Measurements from ENCODE around the gene ZNF839. TPM values are rescaled to one million over a fixed set of nuclear protein-coding genes. Genes with fewer than 3 reads are reported as not detected.

Gene ZNF839
- polyA plus RNA-seq, 1 of the 3 experiments (the other 2 are of a cell fraction) = 15.4 TPM

GRCh38 chr14:102335163-102335562 is 15.6 kb downstream of the ZNF839 start:
- no peak overlapping the region for H3K4me3 ChIP-seq (ENCODE audit: low read depth in 2 of 2, low read length in 1 of 2)
- POLR2A ChIA-PET = no interaction called here
- WGBS (ENCODE audit: low lambda C conversion rate) = 97% methylated on average over 7 of the region's 7 CpGs
- H4K20me1 ChIP-seq (ENCODE audit: insufficient read depth) = no peaks in the 10 kb centered on the region
- no peak overlapping the region for H2AFZ ChIP-seq (ENCODE audit: low read depth)
- H3K9me2 ChIP-seq = no peaks in the 10 kb centered on the region
- H3K9ac ChIP-seq = no peak overlapping the region
- no peak overlapping the region for H3K4me2 ChIP-seq
- H3K27ac ChIP-seq (ENCODE audit: low read depth in 2 of 2, low read length in 1 of 2) = no peak overlapping the region
- no peak for DNase-seq
- no peaks in the 10 kb centered on the region for H3K27me3 ChIP-seq (ENCODE audit: insufficient read depth)
- H3F3A ChIP-seq (replicated peaks; ENCODE audit: insufficient read depth) = no peaks in the 10 kb centered on the region
- TF ChIP-seq RFX5 (IDR thresholded peaks at IDR 0.05; ENCODE audit: low read length) (no peak), NRF1 (IDR thresholded peaks at IDR 0.05; ENCODE audit: low read depth, low read length) (no peak)
- H3K9me3 ChIP-seq = no peaks in the 10 kb centered on the region
- peaks cover 13 to 17% of the 10 kb centered on the region in 2 experiments for H3K36me3 ChIP-seq (replicated peaks in 1 of 2; ENCODE audit: control insufficient read depth in 1 of 2, insufficient read depth in 2 of 2, low read length in 1 of 2)
- H3K79me2 ChIP-seq (ENCODE audit: insufficient read depth) = no peaks in the 10 kb centered on the region
- CTCF ChIA-PET = interaction anchor here (1.6 kb wide), 1 partner anchor 102 kb away, joined by 4 read pairs; no protein-coding TSS in a partner anchor
- H3K4me1 ChIP-seq (ENCODE audit: control insufficient read depth in 1 of 2, insufficient read depth in 2 of 2, low read depth in 1 of 2, low read length in 1 of 2) = no peaks in the 10 kb centered on the region

DNA sequence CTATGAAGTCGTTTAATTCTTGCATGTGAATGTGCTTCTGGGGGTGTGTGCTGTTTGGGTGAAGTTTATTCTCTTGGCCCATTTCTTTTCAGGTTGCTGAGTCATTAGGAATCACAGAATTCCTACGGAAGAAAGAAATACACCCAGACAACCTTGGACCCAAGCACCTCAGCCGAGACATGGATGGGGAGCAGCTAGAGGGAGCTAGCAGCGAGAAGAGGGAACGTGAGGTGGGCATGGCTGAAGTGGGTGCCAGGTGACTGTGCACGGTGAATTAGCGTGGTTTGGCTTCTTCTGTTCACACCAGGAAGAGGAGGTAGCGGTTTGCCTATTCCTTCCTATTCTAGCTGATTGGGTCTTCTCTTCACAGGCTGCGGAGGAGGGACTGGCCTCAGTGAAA is 19.2 kb downstream of the ZNF839 start:
- DNase-seq = no peak
- Histone ChIP-seq H3F3A (replicated peaks; ENCODE audit: insufficient read depth) (no peaks in the 10 kb centered on the region), H3K4me2 (no peak overlapping the region), H4K20me1 (ENCODE audit: insufficient read depth) (no peaks in the 10 kb centered on the region), H3K4me3 (ENCODE audit: low read depth in 2 of 2, low read length in 1 of 2) (no peak overlapping the region), H3K9ac (no peak overlapping the region), H3K9me2 (no peaks in the 10 kb centered on the region), H3K27me3 (ENCODE audit: insufficient read depth) (no peaks in the 10 kb centered on the region), H2AFZ (ENCODE audit: low read depth) (no peak overlapping the region), H3K9me3 (no peaks in the 10 kb centered on the region), H3K27ac (ENCODE audit: low read depth in 2 of 2, low read length in 1 of 2) (no peak overlapping the region), H3K36me3 (replicated peaks in 1 of 2; ENCODE audit: control insufficient read depth in 1 of 2, insufficient read depth in 2 of 2, low read length in 1 of 2) (peaks cover 16 to 17% of the 10 kb centered on the region in 2 experiments), H3K79me2 (ENCODE audit: insufficient read depth) (no peaks in the 10 kb centered on the region), H3K4me1 (ENCODE audit: control insufficient read depth in 1 of 2, insufficient read depth in 2 of 2, low read depth in 1 of 2, low read length in 1 of 2) (no peaks in the 10 kb centered on the region)
- 95% methylated on average over 9 of the region's 9 CpGs for WGBS (ENCODE audit: low lambda C conversion rate)
- ChIA-PET CTCF (no interaction called here), POLR2A (no interaction called here)
- TF ChIP-seq RAD21 (IDR thresholded peaks at IDR 0.05; ENCODE audit: low read length) = no peak
- no peak for TF ChIP-seq YY1 (IDR thresholded peaks at IDR 0.05; ENCODE audit: low read depth)
- TF ChIP-seq TCF12 (IDR thresholded peaks at IDR 0.05) = no peak
- no peak for TF ChIP-seq MXI1 (IDR thresholded peaks at IDR 0.05; ENCODE audit: low read depth, low read length)
- no peak for TF ChIP-seq TAF1 (IDR thresholded peaks at IDR 0.05; ENCODE audit: borderline replicate concordance, low read depth, low read length)
- TF ChIP-seq EZH2phosphoT487 (IDR thresholded peaks at IDR 0.05; ENCODE audit: borderline replicate concordance, low read depth) = no peak
- no peak for TF ChIP-seq SMC3 (IDR thresholded peaks at IDR 0.05; ENCODE audit: low read depth, low read length)
- no peak for TF ChIP-seq RFX5 (IDR thresholded peaks at IDR 0.05; ENCODE audit: low read length)
- TF ChIP-seq, protein P1, sequence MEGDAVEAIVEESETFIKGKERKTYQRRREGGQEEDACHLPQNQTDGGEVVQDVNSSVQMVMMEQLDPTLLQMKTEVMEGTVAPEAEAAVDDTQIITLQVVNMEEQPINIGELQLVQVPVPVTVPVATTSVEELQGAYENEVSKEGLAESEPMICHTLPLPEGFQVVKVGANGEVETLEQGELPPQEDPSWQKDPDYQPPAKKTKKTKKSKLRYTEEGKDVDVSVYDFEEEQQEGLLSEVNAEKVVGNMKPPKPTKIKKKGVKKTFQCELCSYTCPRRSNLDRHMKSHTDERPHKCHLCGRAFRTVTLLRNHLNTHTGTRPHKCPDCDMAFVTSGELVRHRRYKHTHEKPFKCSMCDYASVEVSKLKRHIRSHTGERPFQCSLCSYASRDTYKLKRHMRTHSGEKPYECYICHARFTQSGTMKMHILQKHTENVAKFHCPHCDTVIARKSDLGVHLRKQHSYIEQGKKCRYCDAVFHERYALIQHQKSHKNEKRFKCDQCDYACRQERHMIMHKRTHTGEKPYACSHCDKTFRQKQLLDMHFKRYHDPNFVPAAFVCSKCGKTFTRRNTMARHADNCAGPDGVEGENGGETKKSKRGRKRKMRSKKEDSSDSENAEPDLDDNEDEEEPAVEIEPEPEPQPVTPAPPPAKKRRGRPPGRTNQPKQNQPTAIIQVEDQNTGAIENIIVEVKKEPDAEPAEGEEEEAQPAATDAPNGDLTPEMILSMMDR (IDR thresholded peaks at IDR 0.05) = no peak

- 99% methylated on average over 6 of the region's 8 CpGs for WGBS (ENCODE audit: low lambda C conversion rate)
- Histone ChIP-seq H3K27ac (ENCODE audit: low read depth in 2 of 2, low read length in 1 of 2) (no peak overlapping the region), H3K4me1 (ENCODE audit: control insufficient read depth in 1 of 2, insufficient read depth in 2 of 2, low read depth in 1 of 2, low read length in 1 of 2) (no peaks in the 10 kb centered on the region), H3K9ac (no peak overlapping the region), H3K4me3 (ENCODE audit: low read depth in 2 of 2, low read length in 1 of 2) (no peak overlapping the region), H2AFZ (ENCODE audit: low read depth) (no peak overlapping the region), H3K4me2 (no peak overlapping the region), H4K20me1 (ENCODE audit: insufficient read depth) (no peaks in the 10 kb centered on the region), H3K27me3 (ENCODE audit: insufficient read depth) (no peaks in the 10 kb centered on the region), H3K9me3 (no peaks in the 10 kb centered on the region), H3K36me3 (replicated peaks in 1 of 2; ENCODE audit: control insufficient read depth in 1 of 2, insufficient read depth in 2 of 2, low read length in 1 of 2) (peaks cover 18 to 27% of the 10 kb centered on the region in 2 experiments), H3K9me2 (no peaks in the 10 kb centered on the region), H3F3A (replicated peaks; ENCODE audit: insufficient read depth) (peaks cover 3% of the 10 kb centered on the region), H3K79me2 (ENCODE audit: insufficient read depth) (no peaks in the 10 kb centered on the region)
- CTCF ChIA-PET = interaction anchor here (1.4 kb wide), 1 partner anchor 16 kb away, joined by 3 read pairs; no protein-coding TSS in a partner anchor
- no peak for DNase-seq
- TF ChIP-seq TCF12 (IDR thresholded peaks at IDR 0.05) = no peak
- TF ChIP-seq, protein P2, sequence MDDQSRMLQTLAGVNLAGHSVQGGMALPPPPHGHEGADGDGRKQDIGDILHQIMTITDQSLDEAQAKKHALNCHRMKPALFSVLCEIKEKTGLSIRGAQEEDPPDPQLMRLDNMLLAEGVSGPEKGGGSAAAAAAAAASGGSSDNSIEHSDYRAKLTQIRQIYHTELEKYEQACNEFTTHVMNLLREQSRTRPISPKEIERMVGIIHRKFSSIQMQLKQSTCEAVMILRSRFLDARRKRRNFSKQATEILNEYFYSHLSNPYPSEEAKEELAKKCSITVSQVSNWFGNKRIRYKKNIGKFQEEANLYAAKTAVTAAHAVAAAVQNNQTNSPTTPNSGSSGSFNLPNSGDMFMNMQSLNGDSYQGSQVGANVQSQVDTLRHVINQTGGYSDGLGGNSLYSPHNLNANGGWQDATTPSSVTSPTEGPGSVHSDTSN (IDR thresholded peaks at IDR 0.05) = no peak
- TF ChIP-seq USF2 (IDR thresholded peaks at IDR 0.05; ENCODE audit: borderline replicate concordance, low read depth, low read length) = no peak
- no peak for TF ChIP-seq JUND (IDR thresholded peaks at IDR 0.05)
- TF ChIP-seq GABPA (IDR thresholded peaks at IDR 0.05; ENCODE audit: low read depth) = no peak
- POLR2A ChIA-PET = no interaction called here
Observed at GRCh38 chr14:102341566-102341965, 22.0 kb downstream of the ZNF839 start.
